Omental fat pad (tissue), 4 donors: ENCODE results near the gene ABLIM2. TPM values are rescaled to one million over a fixed set of nuclear protein-coding genes. Genes with fewer than 3 reads are reported as not detected.

Experiments used
- ATAC-seq: fragments of 150-250 bp; one replicate; pipeline ENCODE4 v1.9.1; 2016; ENCODE audit warnings: mild to moderate bottlenecking, moderate library complexity; ENCODE audit not compliant: low FRiP score
- DNase-seq: peaks from one replicate; pipeline ENCODE4 v3.0.0-alpha.2; 2019; ENCODE audit warnings: low spot score
- CTCF ChIP-seq, 3 donors: fragments of 450-650 bp; IDR thresholded peaks; one replicate each; pipeline ENCODE4 v1.5.1; 2016 to 2017; ENCODE audit warnings: antibody characterized with exemption in 3 of 3, mild to moderate bottlenecking in 3 of 3, moderate library complexity in 2 of 3
- total RNA-seq, 4 donors: library from RNA; depleted of rRNA; stranded (reverse); fragments of >200 nt; gene quantifications; one replicate each; pipeline ENCODE4 v1.1.0, GENCODE V29; 2016

ABLIM2 gene
- total RNA-seq, 4 donors from 2014 or later: 10.1 to 34.2 (median 13.7) TPM

- ATAC-seq (peak; percentile 25), DNase-seq (no peak)
- TF ChIP-seq CTCF (IDR thresholded peaks at IDR 0.05): no peak
These were observed 180.1 kb downstream of the ABLIM2 start for GRCh38 chr4:7978489-7978888.

GRCh38 chr4:7976634-7977033, 182.0 kb downstream of the ABLIM2 start:
- no peak for TF ChIP-seq CTCF (IDR thresholded peaks at IDR 0.05)
- DNase-seq (no peak), ATAC-seq (no peak)

GRCh38 chr4:7976025-7976424, 182.6 kb downstream of the ABLIM2 start:
- ATAC-seq (no peak), DNase-seq (no peak)
- no peak for TF ChIP-seq CTCF (IDR thresholded peaks at IDR 0.05)

- no peak for TF ChIP-seq CTCF (IDR thresholded peaks at IDR 0.05)
- ATAC-seq: no peak
- no peak for DNase-seq
These were observed 184.2 kb downstream of the ABLIM2 start for GRCh38 chr4:7974425-7974824.

- no peak for TF ChIP-seq CTCF (IDR thresholded peaks at IDR 0.05)
- DNase-seq: no peak
- ATAC-seq: no peak
These were observed 185.1 kb downstream of the ABLIM2 start for GRCh38 chr4:7973545-7973981.

- DNase-seq: no peak
- TF ChIP-seq CTCF (IDR thresholded peaks at IDR 0.05): no peak
- no peak for ATAC-seq
These were observed 186.6 kb downstream of the ABLIM2 start for GRCh38 chr4:7971881-7972500.

- no peak for DNase-seq
- no peak for TF ChIP-seq CTCF (IDR thresholded peaks at IDR 0.05)
These were observed 187.4 kb downstream of the ABLIM2 start for GRCh38 chr4:7971159-7971631.

More at GRCh38 chr4:7971159-7971631, 187.4 kb downstream of the ABLIM2 start:
- no peak for ATAC-seq
